ENCODE measurements around the gene OR13J1.
"Not testable (repeated sequence)": the region's sequence is repeated elsewhere in the genome, so short reads cannot be mapped to it uniquely, and the experiment has no call there.

OR13J1 gene

GRCh38 chr9:35870351-35870923 lies at the start of gene OR13J1:
Gene OR13J1 (minus strand): TSS chr9:35870401. CDS start chr9:35870401, 0 bp downstream.
- DNase-seq (ENCODE audit: low read depth in 2 of 2): no peak

- no peak for DNase-seq (ENCODE audit: low read depth in 2 of 2)
Observed at GRCh38 chr9:35919212-35920008, 49.2 kb upstream of the OR13J1 start.

- DNase-seq (ENCODE audit: low read depth in 2 of 2): no peak
Observed at GRCh38 chr9:35918780-35919179, 48.6 kb upstream of the OR13J1 start.

GRCh38 chr9:35917261-35917660 lies 47.1 kb upstream of the OR13J1 start:
- DNase-seq (ENCODE audit: low read depth in 2 of 2): no peak

- DNase-seq (ENCODE audit: low read depth in 2 of 2): no peak
Observed at GRCh38 chr9:35915681-35916294, 45.6 kb upstream of the OR13J1 start.

GRCh38 chr9:35914301-35914807 lies 44.2 kb upstream of the OR13J1 start:
- no peak for DNase-seq (ENCODE audit: low read depth in 2 of 2)

- not testable (repeated sequence) for DNase-seq (ENCODE audit: low read depth in 2 of 2)
Observed at GRCh38 chr9:35913429-35913828, 43.2 kb upstream of the OR13J1 start.

GRCh38 chr9:35912791-35913400 lies 42.7 kb upstream of the OR13J1 start:
- DNase-seq (ENCODE audit: low read depth in 2 of 2): no peak

GRCh38 chr9:35911690-35912089 lies 41.5 kb upstream of the OR13J1 start:
- no peak for DNase-seq (ENCODE audit: low read depth in 2 of 2)

- peak in 1 of 2 donors; percentile 25 for DNase-seq (ENCODE audit: low read depth in 2 of 2)
Observed at GRCh38 chr9:35910613-35911359, 40.6 kb upstream of the OR13J1 start.

- no peak for DNase-seq (ENCODE audit: low read depth in 2 of 2)
Observed at GRCh38 chr9:35909687-35910612, 39.7 kb upstream of the OR13J1 start.

- no peak for DNase-seq (ENCODE audit: low read depth in 2 of 2)
Observed at GRCh38 chr9:35909274-35909673, 39.1 kb upstream of the OR13J1 start, which contains the start of gene SPAAR. Gene SPAAR (plus strand): TSS chr9:35909490. CDS start chr9:35910464, 974 bp downstream.

GRCh38 chr9:35908504-35909125 lies 38.4 kb upstream of the OR13J1 start:
- DNase-seq (ENCODE audit: low read depth in 2 of 2): no peak

- DNase-seq (ENCODE audit: low read depth in 2 of 2): no peak
Observed at GRCh38 chr9:35907711-35908503, 37.7 kb upstream of the OR13J1 start.

GRCh38 chr9:35906923-35907699 lies 36.9 kb upstream of the OR13J1 start:
- DNase-seq (ENCODE audit: low read depth in 2 of 2): no peak

- no peak for DNase-seq (ENCODE audit: low read depth in 2 of 2)
Observed at GRCh38 chr9:35905912-35906679, 35.9 kb upstream of the OR13J1 start, which contains the start of gene HRCT1. Gene HRCT1 (plus strand): TSS chr9:35906202. CDS start chr9:35906288, 86 bp downstream.

- DNase-seq (ENCODE audit: low read depth in 2 of 2): no peak
Observed at GRCh38 chr9:35905051-35905781, 35.0 kb upstream of the OR13J1 start.

All from stimulated activated CD4-positive, alpha-beta T cell treated with anti-CD3 and anti-CD28 coated beads, Interleukin-1b, Interleukin-23, amount 100 ng/mL, for 4 hours (primary cell).